NCI-H2196 (cell line): ENCODE data around the gene MOCS3.

Experiments
- DNase-seq: peaks from one replicate; lab custom pipeline; 2025; ENCODE audit not compliant: unreplicated experiment; lab: John Stamatoyannopoulos, UW

Gene MOCS3

DNA sequence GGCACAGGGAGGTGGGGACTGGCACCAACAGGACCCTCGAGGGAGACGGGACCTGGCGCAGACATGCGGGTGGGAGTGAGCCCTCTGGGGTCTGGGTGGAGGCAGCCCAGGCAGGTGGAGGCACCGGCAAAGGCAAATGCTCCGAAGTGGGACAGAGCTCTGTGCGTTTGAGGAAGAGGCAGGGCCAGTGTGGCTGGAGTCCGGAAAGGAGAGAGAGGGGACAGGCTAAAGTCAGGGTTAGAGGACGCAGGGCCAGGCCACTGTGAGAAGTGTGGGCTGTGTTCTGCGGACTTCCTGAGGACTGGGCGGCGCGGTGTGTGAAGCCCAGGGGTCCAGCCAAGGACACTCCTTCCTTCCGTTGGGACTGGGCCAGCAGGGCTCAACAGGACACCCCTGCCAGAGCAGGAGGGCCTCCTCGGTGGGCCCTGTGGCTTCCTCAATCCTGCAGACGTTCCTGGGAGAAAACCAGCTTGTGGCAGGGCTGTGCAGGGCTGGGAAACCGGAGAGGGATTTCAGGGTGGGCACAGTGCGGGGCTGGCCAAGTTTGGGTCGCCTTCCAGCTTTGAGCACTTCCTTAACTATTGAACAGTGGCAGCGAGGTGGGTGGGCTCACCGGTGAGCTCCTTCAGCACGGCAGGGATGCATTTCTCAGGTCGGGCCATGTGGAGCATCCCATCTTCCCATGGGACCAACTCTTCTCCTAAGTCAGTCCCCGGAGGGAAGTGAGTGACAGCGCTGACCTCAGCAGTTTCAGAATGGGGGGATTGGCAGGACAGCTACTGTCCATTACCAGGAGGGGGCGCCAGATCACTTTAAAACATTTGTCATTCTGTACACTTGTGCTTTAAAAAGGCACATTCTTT is 22.5 kb downstream of the MOCS3 start:
- DNase-seq = peak; percentile 69

DNA sequence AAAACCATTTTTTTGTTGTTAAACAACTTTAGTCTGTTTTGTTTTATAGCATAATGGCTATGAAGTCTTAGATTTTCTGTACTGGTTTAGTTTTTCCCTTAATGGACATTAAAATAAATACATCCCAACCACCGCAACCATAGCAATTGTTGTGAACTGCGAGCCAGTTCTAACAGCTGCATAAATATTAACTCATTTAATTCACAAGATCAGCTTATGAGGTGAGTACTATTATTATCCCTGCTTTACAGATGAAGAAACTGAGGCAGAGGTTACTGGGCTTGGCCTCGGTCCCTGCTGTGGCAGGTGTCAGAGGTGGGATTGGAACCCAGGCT is 23.1 kb downstream of the MOCS3 start:
- DNase-seq = no peak

GRCh38 chr20:50982363-50982762 is 23.7 kb downstream of the MOCS3 start:
- peak; percentile 38 for DNase-seq

GRCh38 chr20:50983321-50983720 is 24.7 kb downstream of the MOCS3 start:
- DNase-seq = no peak

GRCh38 chr20:50987493-50988210 is 29.0 kb downstream of the MOCS3 start:
- peak; percentile 85 for DNase-seq

DNA sequence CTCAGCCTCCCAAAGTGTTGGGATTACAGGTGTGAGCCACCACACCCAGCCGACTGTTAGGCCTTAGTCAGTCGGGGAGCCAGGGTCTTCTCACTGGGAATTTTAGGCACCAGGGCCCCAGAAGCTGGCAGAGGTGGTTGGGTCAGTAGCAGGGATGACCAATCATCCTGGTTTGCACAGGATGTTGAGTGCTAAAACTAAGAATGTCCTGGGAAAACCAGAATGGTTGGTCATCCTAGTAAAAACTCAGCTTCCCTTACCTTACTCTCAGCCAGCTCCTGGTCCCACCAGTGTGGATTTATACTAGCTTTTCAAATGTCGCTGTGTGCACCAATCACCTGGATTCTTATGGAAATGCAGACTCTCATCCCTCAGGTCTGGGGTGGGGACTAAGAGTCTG is 32.5 kb downstream of the MOCS3 start:
- no peak for DNase-seq

DNA sequence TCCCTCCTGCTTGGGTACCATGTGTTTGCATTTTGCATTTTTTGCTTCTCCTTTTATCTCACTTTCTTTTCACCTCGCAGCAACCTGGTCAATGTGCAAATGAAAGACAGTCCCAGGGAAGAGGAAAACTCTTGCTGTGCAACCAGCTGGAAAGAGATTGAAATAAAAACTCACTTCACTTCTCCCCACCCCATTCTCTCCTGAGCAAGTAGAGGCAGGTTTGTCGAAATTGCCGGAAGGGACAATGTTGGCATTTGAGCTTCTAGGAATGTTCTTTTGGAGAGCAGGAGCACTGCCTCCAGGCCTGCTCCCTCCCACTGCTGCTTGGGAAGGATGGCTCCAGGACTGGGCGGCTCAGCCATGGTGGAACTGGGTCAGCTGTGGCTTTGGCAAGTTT is 33.7 kb downstream of the MOCS3 start:
- no peak for DNase-seq

- peak; percentile 41 for DNase-seq
These were observed 34.3 kb downstream of the MOCS3 start for GRCh38 chr20:50992733-50993457.

- DNase-seq = no peak
These were observed 35.3 kb downstream of the MOCS3 start for GRCh38 chr20:50993876-50994275.

GRCh38 chr20:50995506-50995905 is 36.9 kb downstream of the MOCS3 start:
- no peak for DNase-seq

GRCh38 chr20:50996901-50997865 is 38.6 kb downstream of the MOCS3 start:
- DNase-seq = no peak

- no peak for DNase-seq
These were observed 40.7 kb downstream of the MOCS3 start for GRCh38 chr20:50999355-50999754.

- no peak for DNase-seq
These were observed 43.0 kb downstream of the MOCS3 start for GRCh38 chr20:51001430-51002265.

- no peak for DNase-seq
These were observed 44.0 kb downstream of the MOCS3 start for GRCh38 chr20:51002633-51003032.

DNA sequence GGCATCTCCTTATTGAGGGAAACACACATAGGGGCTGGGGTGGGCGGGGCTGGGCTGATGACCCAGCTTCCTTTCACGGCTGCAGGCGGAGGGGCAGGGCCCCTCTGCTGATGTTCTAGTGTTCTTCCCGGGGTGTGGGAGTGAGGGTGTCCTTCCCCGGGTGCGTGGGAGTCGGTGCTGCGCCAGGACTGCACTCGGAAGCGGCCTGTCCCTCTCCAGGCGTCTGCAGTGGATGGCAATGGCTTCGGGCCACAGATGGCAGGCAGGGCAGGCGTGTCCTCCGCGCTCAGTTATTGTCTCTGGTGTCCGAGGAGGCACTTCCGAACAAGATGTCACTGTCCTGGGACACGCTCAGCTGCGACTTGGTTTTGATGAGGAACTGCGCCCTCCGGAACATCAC is 45.1 kb downstream of the MOCS3 start:
- no peak for DNase-seq

- no peak for DNase-seq
These were observed 45.7 kb downstream of the MOCS3 start for GRCh38 chr20:51004305-51004727.

GRCh38 chr20:51004781-51005180 is 46.2 kb downstream of the MOCS3 start:
- DNase-seq = no peak

DNA sequence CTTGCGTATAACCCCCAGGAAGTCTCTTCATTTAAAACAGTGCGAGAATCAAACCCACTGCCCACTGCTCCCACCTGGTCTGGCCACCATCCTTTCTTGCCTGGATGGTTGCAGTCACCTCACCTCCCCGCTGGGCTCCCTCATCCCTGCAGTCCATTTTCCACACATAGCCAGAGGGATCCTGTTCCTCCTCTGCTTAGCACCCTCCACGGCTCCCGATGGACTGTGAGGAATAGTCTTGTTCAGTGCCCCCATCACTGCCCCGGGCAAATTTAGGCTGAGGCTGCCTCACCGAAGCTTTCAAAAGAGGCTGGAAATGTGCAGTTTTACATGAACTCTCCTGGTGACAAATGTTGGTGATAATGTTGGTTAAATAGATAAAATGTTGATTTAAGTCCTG is 46.6 kb downstream of the MOCS3 start:
- DNase-seq = no peak

DNA sequence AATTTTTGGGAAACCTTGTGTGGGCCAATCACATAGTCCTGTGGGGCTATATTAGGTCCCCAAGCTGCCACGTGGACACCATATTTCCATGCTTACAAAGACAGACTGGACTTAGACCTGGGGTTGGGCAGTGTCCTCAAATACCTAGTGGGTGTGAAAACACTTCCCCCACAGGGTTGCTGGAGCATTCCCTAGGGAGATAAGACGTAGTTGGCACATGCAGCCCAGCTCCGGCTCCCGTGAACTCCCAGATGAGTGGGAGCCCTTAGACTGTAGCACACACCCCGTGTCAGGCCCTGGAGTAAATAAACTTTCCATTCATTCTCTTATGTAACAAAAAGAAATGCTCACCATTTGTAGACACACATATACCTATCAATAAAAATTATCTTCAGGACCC is 50.1 kb downstream of the MOCS3 start:
- DNase-seq = no peak
